ENCODE measurements around the gene CHST5.

DNA sequence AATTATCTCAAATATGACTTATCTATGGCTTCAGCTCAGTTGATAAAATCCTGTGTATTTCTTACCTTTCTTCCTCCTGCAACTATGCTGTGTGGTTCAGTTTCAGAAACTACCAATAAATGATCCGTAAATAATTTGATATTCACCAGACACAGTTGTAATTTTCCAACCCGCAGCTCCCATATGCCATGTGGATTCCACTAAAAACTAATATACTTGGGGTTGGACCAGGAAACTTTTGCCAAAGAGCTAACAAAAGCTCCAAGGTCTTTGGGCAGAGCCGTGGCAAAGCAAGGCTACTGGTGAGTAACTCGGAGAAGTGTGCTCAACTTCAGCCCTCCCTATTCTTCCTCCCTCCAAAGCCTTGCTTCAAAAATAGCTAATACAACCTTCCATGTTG, 38.4 kb downstream of the CHST5 start:
- no peak for TF ChIP-seq POLR2A (IDR thresholded peaks at IDR 0.05; ENCODE audit: low read depth, low read length)
- no peak for TF ChIP-seq POLR2AphosphoS5 (IDR thresholded peaks at IDR 0.05; ENCODE audit: low read depth, low read length)
- TF ChIP-seq TAF1 (IDR thresholded peaks at IDR 0.05; ENCODE audit: low read depth, low read length), result no peak
